HG02970 (cell line): ENCODE measurements around the gene DEPDC5.

Source experiments
- ATAC-seq: cut with Tn5 transposase; IDR thresholded peaks from one replicate; pipeline ENCODE4 v1.9.1; 2021; ENCODE audit warnings: mild to moderate bottlenecking, moderate library complexity, moderate number of reproducible peaks; ENCODE audit not compliant: unreplicated experiment, low FRiP score

Gene DEPDC5

GRCh38 chr22:31917227-31917921 lies 163.6 kb downstream of the DEPDC5 start:
- ATAC-seq = no peak

DNA sequence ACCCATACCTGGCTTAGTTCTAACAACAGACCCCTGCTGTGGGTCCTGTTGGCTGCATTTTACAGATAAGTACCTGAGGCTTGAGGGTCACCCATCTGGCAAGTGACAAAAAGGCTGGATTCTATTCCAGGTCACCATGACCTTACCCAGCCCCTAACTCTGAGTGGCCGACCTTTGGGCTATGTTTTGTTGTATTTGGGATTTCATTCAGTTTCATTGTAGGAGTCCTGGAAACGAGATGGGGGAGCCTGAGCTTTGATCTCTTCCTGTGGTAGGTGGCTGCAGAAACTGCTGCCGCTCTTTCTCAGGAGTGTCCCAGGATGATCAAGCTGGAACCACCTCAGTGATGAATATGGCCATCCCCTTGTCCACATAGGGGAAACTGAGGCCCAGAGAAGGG lies 165.9 kb downstream of the DEPDC5 start:
- ATAC-seq = no peak

DNA sequence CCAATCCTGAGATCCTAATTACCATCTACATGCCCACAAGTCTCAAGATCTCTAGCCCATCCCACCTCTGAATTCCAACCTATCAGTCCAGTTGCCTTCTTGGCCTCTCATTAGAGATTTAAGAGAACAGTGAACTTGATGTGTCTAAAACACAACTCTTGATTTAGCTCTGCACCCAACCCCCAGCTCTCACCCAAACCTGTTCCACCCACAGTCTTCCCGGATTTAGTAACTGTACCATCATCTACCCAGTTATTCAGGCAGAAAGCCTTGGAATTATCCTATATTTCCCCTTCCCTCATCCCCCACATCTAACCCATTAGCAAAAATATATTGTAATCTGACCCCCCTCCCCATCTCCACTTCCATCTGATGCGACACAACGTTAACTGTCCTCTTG lies 166.5 kb downstream of the DEPDC5 start:
- ATAC-seq = no peak

DNA sequence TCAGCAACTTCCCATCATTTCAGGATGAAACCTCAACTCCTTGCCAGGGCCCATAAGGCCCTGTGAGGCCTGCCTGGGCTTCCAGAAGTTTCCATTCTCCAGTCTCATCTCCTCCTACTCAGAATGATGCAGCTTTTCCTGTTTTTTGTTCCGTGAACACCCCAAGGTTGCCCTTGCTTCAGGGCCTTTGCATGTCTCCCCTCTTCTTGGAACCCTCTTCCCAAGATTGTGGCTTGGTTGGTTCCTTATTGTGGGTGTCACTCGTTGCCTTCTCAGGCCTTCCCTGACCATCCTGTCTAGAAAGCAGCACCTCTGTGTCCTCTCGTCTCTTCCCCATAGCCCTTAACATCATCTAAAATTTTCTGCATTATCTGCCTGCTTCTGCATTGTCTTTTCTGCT lies 167.3 kb downstream of the DEPDC5 start:
- ATAC-seq = no peak

GRCh38 chr22:31922534-31922933 lies 168.7 kb downstream of the DEPDC5 start:
- no peak for ATAC-seq

DNA sequence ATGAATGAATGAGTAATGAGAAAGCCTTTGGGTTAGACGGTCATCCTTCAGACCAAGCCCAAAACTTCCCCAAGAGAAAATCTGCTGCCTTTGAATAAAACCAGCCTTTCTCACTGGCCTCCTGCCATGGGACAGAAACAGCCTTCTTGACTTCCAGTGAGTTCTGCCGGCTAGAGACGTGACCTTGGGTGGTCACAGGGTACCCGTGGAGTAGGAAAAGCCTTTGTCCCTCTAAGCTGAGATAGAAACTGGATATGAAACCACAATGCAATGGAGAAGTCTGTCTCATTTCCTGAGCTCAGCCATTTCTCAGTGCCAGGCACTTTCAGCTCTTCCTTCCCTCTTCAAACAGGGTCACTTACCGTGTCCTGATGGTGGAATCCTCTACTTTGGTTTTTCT lies 169.3 kb downstream of the DEPDC5 start:
- no peak for ATAC-seq

GRCh38 chr22:31923747-31924146 lies 169.9 kb downstream of the DEPDC5 start:
- no peak for ATAC-seq

- no peak for ATAC-seq
Measured at GRCh38 chr22:31925056-31925455, 171.2 kb downstream of the DEPDC5 start.

DNA sequence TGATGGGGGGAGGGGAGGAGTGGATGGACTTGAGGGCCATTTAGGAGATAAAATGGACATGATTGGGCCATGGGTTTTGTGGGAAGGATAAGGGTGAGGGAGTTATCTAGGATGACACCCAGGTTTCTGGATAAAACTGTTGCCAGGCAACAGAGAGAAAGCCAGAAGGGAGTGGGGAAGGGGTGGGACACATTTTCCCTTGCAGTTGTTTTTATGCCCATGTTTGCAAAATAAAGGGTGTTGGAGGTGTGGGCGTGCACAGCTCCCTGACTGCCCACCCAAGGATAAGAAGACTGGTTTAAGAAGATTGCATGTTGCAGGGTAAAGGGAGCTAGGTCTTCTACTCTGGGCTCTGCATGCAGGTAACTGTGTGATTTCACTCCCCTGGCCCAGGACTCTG lies 172.2 kb downstream of the DEPDC5 start:
- no peak for ATAC-seq

DNA sequence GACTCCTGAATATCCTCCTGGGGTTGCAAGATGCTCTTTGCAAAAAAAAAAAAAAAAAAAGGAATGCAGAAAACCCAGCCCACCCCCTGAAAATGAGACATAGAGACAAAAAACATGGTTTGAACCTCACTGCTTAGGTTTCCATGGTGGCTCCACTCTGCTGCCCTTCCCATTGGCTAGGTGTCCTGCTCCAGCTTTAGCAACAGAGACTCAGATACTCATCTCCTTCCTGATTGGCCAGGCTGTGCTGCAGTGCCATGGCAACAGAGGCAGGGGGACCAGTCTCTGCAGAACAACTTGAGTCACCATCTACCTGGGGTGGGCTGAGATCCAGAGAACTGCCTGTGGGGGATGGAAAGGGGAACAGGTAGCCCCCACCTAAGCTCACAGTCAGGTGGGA lies 173.2 kb downstream of the DEPDC5 start:
- no peak for ATAC-seq

GRCh38 chr22:31927562-31927961 lies 173.7 kb downstream of the DEPDC5 start:
- ATAC-seq = no peak

DNA sequence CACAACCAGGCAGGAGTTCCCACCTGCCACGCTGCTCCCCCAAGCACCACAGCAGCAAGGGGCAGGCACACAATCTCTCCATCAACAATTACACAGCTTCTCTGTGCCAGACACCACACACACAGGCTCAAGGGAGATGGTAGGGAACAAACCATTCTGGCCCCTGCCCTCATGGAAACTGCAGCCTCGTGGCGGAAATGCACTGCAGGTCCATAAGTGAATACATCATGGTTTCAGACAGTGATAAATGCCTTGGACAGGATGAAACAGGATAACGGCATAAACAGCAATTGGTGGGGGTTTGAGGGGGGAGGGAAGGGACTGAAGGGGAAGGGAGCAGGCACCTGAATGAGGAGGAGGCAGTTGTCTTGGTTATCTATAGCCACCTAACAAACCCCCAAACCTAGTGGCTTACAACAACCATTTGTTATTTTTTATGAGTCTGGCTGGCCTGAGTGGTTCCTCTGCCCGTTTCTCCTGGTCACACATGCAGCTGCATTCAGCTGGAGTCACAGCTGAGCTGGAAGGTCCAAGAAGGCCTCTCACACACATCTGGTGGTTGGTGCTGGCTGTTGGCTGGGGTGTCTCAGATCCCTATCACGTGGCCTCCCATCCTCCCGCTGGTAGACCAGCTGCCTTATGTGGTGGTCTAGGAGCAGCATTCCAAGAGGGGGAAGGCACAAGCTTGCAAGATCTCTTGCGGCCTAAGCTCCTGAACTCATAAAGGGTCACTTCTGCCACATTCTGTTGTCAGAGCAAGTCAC lies 175.5 kb downstream of the DEPDC5 start:
- no peak for ATAC-seq

DNA sequence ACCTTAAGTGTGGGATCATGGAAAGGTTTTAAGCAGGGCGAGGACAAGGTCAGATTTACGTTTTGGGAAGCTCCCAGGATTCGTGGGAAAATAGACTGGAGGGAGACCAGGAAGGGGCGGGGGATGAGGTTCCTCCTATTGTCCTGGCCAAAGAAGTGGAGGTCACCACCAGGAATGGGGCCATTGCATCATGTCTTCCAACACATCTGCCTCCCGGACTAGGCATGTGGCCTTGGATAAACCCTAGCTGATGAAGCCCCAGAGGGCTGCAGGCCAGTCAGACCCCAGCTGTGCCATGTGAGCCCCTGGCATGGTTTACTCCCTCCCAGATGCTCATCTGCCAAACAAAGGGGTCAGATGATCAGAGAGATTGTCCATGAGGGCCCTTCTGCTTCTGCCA lies 179.0 kb downstream of the DEPDC5 start:
- no peak for ATAC-seq

GRCh38 chr22:31933406-31933805 lies 179.6 kb downstream of the DEPDC5 start:
- no peak for ATAC-seq

GRCh38 chr22:31933816-31934482 lies 180.1 kb downstream of the DEPDC5 start:
- no peak for ATAC-seq

DNA sequence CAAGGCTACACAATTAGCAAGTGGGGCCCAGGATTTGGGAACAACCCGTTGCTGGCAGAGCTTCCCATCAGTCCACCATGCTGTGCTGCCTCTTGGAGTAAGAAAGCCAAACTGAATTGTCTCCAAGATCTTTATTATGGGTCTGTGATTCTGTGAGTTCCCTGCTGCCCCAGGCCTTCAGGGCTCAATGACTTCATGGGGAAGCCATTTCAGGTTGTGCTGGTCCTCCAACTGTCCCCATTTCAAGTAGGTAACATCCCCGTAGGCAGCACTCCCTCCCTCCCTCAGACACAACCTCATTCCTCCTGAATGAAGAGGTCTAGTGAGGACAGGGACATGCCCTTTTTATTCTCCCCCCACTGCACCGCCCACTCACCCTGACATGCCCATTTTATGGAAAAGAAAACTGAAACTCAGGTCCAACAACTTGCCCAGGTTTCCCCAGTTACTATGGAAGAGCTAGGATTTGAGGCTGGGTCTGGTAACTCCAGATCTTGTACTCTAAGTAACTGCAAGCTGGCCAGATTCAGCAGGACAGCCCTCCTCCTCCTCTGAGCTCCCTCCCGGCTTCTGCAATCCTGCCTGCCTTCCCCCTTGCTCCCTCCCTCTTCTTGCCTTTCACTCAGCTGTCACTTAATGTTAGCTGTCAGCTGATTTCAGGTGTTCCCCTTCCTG lies 182.3 kb downstream of the DEPDC5 start:
- ATAC-seq = no peak

- ATAC-seq = no peak
Measured at GRCh38 chr22:31937341-31937740, 183.5 kb downstream of the DEPDC5 start.

GRCh38 chr22:31938296-31938695 lies 184.5 kb downstream of the DEPDC5 start:
- no peak for ATAC-seq

DNA sequence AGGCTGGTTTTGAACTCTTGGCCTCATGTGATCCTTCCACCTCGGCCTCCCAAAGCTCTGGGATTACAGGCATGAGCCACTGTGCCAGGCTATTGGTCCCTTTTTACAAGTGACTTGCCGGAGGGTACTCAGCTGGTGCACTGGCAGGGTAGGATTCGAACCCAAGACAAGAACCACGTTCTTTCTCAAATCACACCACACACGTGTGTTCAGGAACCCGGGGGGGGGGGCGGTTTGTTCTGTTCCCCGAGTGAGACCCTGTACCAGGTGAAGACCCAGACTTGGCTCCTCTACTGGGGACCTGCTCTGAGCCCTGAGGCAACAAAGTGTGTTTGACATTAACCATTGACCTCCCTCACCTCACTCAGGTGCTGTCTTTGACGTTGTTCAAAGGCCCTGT lies 186.7 kb downstream of the DEPDC5 start:
- no peak for ATAC-seq

- ATAC-seq = no peak
Measured at GRCh38 chr22:31942091-31942490, 188.3 kb downstream of the DEPDC5 start.
